A673 (cell line): ENCODE data around the gene SHLD2.
"Not testable (repeated sequence)": the region's sequence is repeated elsewhere in the genome, so short reads cannot be mapped to it uniquely, and the experiment has no call there.

Source experiments
- CTCF ChIP-seq: fragments of 300-800, 200-600 bp; sonication (generic); conservative IDR thresholded peaks from 2 replicates; pipeline ENCODE4 v1.5.1; 2017; ENCODE audit warnings: low read depth, mild to moderate bottlenecking, antibody characterized with exemption, low read length, moderate library complexity, mixed read lengths
- EZH2 ChIP-seq: fragments of 200-600 bp; sonication (generic); IDR thresholded peaks from 2 replicates; pipeline ENCODE4 v1.6.1; 2017; ENCODE audit warnings: borderline replicate concordance, low read depth, mild to moderate bottlenecking, mixed read lengths, antibody characterized with exemption, low read length; ENCODE audit not compliant: poor library complexity, severe bottlenecking

GRCh38 chr10:87118122-87118521, 23.1 kb downstream of the SHLD2 start:
- not testable (repeated sequence) for TF ChIP-seq EZH2, CTCF
